G401 (cell line): ENCODE results near the gene PRKG2. TPM values are rescaled to one million over a fixed set of nuclear protein-coding genes. Genes with fewer than 3 reads are reported as not detected.

ENCODE experiments used
- DNase-seq: peaks from one replicate; pipeline ENCODE4 v3.0.0-alpha.2; 2015; ENCODE audit warnings: low spot score
- in situ Hi-C: cut with HindIII; loops from 2 replicates; pipeline ENCODE4 v1.10.0; 2016; ENCODE audit warnings: low sequenced_read_pairs, mixed read lengths
- total RNA-seq: library from RNA; depleted of rRNA; stranded (reverse); fragments of >200 nt; shearing (Covaris generic); gene quantifications from 2 replicates; pipeline ENCODE4 v1.2.3, GENCODE V29; 2014; rRNA removed

Gene PRKG2
- total RNA-seq, 1 experiment from 2014 or later, result not detected

- in situ Hi-C loops, result no loop called here
- no peak for DNase-seq
Observed at GRCh38 chr4:81060587-81061343, 154.3 kb downstream of the PRKG2 start.

DNA sequence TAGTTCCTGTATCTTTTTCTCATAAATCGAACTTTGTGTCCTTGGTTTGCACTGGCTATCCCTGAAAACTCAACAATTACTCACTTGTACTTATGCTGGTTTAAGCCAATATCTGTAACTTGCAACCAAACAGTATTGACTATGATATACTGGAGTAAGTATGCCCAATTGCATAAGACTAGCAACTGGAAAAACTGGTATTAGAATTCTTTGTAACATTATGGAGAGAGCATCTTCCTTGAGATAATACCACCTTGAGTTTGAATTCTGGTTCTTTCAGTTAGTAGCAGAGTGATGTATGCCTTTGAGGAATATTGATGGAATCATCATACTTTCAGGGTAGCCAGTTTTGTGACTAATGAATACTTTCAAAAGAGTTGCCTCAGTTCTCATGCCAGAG is 156.4 kb downstream of the PRKG2 start:
- DNase-seq, result no peak

DNA sequence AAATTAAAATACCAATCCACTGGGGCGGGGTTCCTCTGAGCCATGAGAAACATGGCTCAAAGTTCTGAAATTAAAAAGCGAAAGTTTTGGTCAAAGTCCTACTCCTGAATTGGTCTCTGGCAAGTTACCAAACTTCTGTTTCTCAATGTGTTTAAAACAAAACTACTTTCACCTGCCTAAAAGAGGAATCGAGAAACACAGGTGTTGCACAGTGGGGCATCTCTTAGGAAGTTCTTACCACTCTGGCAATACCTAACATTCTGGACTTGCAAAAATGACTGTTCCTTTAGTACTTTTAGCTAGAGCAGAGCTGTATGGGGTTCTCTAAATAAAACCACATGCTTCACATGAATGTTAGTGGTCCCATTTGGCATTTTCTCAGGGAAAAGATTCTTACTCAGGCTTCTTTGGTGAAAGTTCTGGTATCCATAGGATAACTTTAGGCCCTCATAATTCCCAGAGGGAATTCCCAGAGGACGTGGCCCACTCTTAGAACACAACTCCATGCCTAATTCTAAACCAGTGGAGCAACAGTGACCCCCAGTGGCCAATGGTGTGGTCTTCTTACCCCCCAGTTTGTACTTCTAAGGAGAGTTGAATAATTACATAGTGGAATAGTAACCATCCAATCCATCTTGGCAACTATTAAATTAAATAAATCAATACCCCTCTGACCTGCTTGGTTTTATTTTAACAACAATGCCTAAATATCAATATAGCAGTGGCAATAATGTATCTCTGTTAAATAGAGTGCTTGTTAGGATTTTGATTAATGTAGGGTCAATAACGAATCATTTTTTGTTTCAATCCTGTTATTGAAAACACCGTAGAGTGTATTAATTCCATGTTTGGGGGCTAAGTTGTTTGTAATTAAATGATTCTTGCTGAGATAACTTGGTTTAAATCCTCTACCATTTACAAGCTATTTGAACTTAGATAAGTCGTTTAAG is 162.6 kb downstream of the PRKG2 start:
- peak; percentile 46 for DNase-seq
- in situ Hi-C loops, result no loop called here

More for the DNA sequence above, 156.4 kb downstream of the PRKG2 start:
- in situ Hi-C loops, result no loop called here

- DNase-seq, result peak; percentile 29
- in situ Hi-C loops, result loop anchor here (25.0 kb wide), 1 partner anchor 688 kb away; no protein-coding TSS in a partner anchor
Observed at GRCh38 chr4:81049907-81050306, 165.1 kb downstream of the PRKG2 start.

DNA sequence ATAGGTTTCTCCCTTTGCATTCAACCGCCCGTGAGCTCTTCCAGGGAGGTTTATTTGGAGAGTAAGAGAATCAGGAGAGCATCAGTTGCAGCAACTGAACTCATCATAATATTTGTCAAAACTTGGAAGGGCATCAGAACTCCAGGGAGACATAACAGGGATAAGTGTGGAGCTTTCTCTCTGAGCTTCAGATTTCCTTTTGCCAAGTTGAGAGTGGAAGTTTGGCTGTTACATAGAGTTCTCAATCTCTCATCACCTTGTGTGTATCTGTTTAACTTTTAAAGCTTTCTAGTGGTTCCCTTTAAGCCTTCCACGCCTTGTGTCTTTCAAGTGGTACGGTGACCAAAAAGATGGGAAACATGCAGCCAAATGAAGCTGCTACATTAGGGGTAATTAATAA is 165.7 kb downstream of the PRKG2 start:
- in situ Hi-C loops, result loop anchor here (25.0 kb wide), 1 partner anchor 687 kb away; no protein-coding TSS in a partner anchor
- DNase-seq, result no peak

DNA sequence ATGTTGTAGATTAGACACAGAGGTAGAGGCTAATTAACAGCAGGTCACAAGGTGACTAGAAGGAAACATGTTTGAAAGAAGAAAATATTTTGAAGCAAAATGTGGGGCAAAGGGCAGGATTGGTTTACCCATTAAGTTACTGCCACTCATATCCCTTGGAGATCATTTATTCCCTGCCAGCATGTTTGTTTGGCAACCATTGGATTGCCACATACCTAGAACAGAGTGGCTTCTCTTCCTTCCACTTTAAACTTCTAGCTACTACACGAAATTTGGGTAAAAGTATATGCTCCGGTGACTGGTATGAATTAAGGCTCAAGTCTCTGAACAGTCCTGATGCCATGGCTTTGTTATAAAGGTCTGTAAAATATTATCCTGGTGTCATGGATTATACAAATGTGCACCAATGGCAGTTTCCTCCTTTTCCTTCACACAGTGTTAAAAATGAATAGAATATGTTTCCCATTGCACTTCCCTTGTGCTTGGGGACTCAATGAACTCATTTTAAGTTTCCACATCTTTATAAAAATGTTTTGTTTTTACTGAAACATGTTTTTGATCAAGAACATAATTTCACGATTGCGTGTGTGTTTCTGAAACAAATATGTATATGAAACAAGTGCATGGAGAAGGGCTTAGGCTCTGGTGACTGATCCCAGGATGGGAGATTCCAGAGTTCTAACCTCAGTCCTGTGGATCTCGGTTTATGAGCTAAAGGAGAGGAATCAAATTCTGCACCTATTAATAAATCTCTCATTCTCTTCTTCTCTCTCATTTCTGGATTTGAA is 172.2 kb downstream of the PRKG2 start:
- in situ Hi-C loops, result loop anchor here (25.0 kb wide), 1 partner anchor 680 kb away; no protein-coding TSS in a partner anchor
- DNase-seq, result no peak

DNA sequence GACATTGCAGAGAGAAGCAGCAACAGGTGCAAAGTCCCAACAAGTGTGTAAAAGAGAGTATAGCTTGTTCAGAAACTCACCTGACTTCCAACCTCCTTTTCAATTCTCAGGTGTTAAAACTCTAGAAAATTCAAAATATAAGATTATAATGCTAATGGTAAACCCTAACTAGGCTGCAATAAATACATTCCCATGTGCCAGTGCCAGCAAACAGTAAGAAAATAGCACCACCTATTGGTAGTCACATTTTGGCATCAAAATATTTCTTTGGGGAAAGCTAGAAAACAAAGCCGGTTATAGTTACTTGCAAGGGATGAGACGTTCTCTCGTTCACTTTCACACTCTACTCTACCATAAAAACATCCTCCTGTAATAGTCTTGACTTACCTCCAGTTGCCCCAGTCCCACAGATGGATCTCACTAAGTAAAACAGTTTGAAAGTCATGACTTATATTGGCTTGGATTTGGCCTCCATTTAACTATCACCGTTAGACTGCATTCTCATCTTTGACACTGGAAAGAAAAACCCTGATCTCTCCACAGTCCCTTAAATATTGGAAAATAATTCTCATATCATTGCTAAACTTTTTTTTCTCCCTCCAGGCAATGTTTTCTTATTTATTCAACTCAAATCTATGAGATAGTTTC is 174.9 kb downstream of the PRKG2 start:
- DNase-seq, result peak; percentile 41

GRCh38 chr4:81039351-81039972 is 175.6 kb downstream of the PRKG2 start:
- in situ Hi-C loops, result loop anchor here (25.0 kb wide), 1 partner anchor 677 kb away; no protein-coding TSS in a partner anchor
- no peak for DNase-seq

More for the DNA sequence above, 174.9 kb downstream of the PRKG2 start:
- in situ Hi-C loops, result loop anchor here (25.0 kb wide), 1 partner anchor 678 kb away; no protein-coding TSS in a partner anchor

GRCh38 chr4:81038636-81039350 is 176.2 kb downstream of the PRKG2 start:
- in situ Hi-C loops, result loop anchor here (25.0 kb wide), 1 partner anchor 676 kb away; no protein-coding TSS in a partner anchor
- DNase-seq, result no peak

Other genes with a start within 250 kb of the PRKG2 start
- not detected in 2 replicates for gene BMP3, start 184.5 kb downstream of the PRKG2 start, total RNA-seq